IMR-90 (cell line): ENCODE measurements around the gene TNIP2. TPM values are rescaled to one million over a fixed set of nuclear protein-coding genes. Genes with fewer than 3 reads are reported as not detected.

Experiments
- ATAC-seq: fragments of 200-7000 bp; cut with Tn5 transposase; 2 replicates; pipeline ENCODE4 v1.9.1; 2020; ENCODE audit warnings: low read depth, mild to moderate bottlenecking, moderate library complexity
- BruUV-seq: library from RNA; stranded (reverse); fragments of 400-500 nt; replicated peaks from 2 replicates; lab custom pipeline; 2021; lab: Mats Ljungman, UMichigan
- CTCF ChIA-PET: fragments of 300-600 bp; formaldehyde crosslinking; extraction: SDS; loops from one replicate; lab custom pipeline; 2021; ENCODE audit warnings: antibody characterized with exemption; lab: Yijun Ruan, JAX
- POLR2A ChIA-PET: fragments of 300-600 bp; sonication (Branson Sonifier 250); formaldehyde crosslinking; loops from one replicate; lab custom pipeline; 2022; ENCODE audit warnings: antibody characterized with exemption; ENCODE audit not compliant: unreplicated experiment; lab: Charles Lee
- DNase-seq: peaks from one replicate; pipeline ENCODE4 v3.0.0; 2013
- H2AFZ ChIP-seq: replicated peaks from 2 replicates; pipeline ENCODE3; 2013; ENCODE audit warnings: low read length, mild to moderate bottlenecking; ENCODE audit not compliant: poor library complexity
- H2AK5ac ChIP-seq: 2 replicates; pipeline ENCODE4 v1.6.1; 2013; ENCODE audit warnings: low read depth, low read length, inconsistent platforms
- H2AK9ac ChIP-seq: replicated peaks from 2 replicates; pipeline ENCODE3; 2013; ENCODE audit warnings: mild to moderate bottlenecking, low read depth, low read length, moderate library complexity; ENCODE audit not compliant: poor library complexity
- H2BK120ac ChIP-seq: 2 replicates; pipeline ENCODE4 v1.6.1; 2013; ENCODE audit warnings: low read depth, low read length, inconsistent platforms
- H2BK15ac ChIP-seq: 3 replicates; pipeline ENCODE4 v1.6.1; 2013; ENCODE audit warnings: low read depth, low read length, inconsistent platforms
- H2BK20ac ChIP-seq: 2 replicates; pipeline ENCODE4 v1.6.1; 2013; ENCODE audit warnings: low read depth, mild to moderate bottlenecking, inconsistent platforms, low read length, moderate library complexity
- H2BK5ac ChIP-seq: 2 replicates; pipeline ENCODE4 v1.6.1; 2013; ENCODE audit warnings: mild to moderate bottlenecking, low read depth, low read length, inconsistent platforms; ENCODE audit not compliant: poor library complexity, severe bottlenecking
- H3K14ac ChIP-seq: replicated peaks from 2 replicates; pipeline ENCODE4 v1.6.1; 2013; ENCODE audit warnings: low read depth, low read length, inconsistent platforms
- H3K18ac ChIP-seq: 2 replicates; pipeline ENCODE4 v1.6.1; 2013; ENCODE audit warnings: low read depth, low read length, control low read depth
- H3K23ac ChIP-seq: 2 replicates; pipeline ENCODE4 v1.6.1; 2013; ENCODE audit warnings: low read depth, low read length, inconsistent platforms
- H3K27ac ChIP-seq: 2 replicates; pipeline ENCODE4 v1.5.1; 2013; ENCODE audit warnings: mild to moderate bottlenecking, control low read depth, low read length; ENCODE audit not compliant: insufficient read depth
- H3K27me3 ChIP-seq: 2 replicates; pipeline ENCODE4 v1.6.1; 2013; ENCODE audit warnings: low read length; ENCODE audit not compliant: control insufficient read depth, insufficient read depth
- H3K36me3 ChIP-seq: 2 replicates; pipeline ENCODE4 v1.6.1; 2013; ENCODE audit warnings: low read length, mixed read lengths; ENCODE audit not compliant: control insufficient read depth, insufficient read depth
- H3K4ac ChIP-seq: 2 replicates; pipeline ENCODE4 v1.6.1; 2013; ENCODE audit warnings: low read depth, low read length, inconsistent platforms
- H3K4me1 ChIP-seq: 2 replicates; pipeline ENCODE4 v1.6.1; 2013; ENCODE audit warnings: low read length, mixed read lengths; ENCODE audit not compliant: control insufficient read depth, insufficient read depth
- H3K4me2 ChIP-seq: 2 replicates; pipeline ENCODE4 v1.6.1; 2013; ENCODE audit warnings: low read depth, mild to moderate bottlenecking, control low read depth, low read length, moderate library complexity
- H3K4me3 ChIP-seq: 2 replicates; pipeline ENCODE4 v1.5.1; 2013; ENCODE audit warnings: low read depth, mild to moderate bottlenecking, control low read depth, low read length, moderate library complexity; ENCODE audit not compliant: insufficient read depth
- H3K56ac ChIP-seq: 2 replicates; pipeline ENCODE4 v1.6.1; 2013; ENCODE audit warnings: low read length, inconsistent platforms; ENCODE audit not compliant: insufficient read depth; ENCODE audit errors: extremely low read depth
- H3K79me1 ChIP-seq, 2 experiments: 2 replicates each; pipeline ENCODE4 v1.6.1; 2013; ENCODE audit warnings: low read length in 2 of 2, inconsistent platforms in 1 of 2, low read depth in 1 of 2
- H3K9ac ChIP-seq: 2 replicates; pipeline ENCODE4 v1.6.1; 2013; ENCODE audit warnings: low read depth, low read length, control low read depth
- H3K9me1 ChIP-seq: 2 replicates; pipeline ENCODE4 v1.6.1; 2013; ENCODE audit warnings: low read length, inconsistent platforms; ENCODE audit not compliant: insufficient read depth
- H3K9me3 ChIP-seq: 2 replicates; pipeline ENCODE4 v1.6.1; 2013; ENCODE audit warnings: low read length; ENCODE audit not compliant: control insufficient read depth, insufficient read depth
- H4K20me1 ChIP-seq: 2 replicates; pipeline ENCODE4 v1.6.1; 2013; ENCODE audit warnings: low read length, inconsistent platforms; ENCODE audit not compliant: insufficient read depth
- H4K5ac ChIP-seq: 2 replicates; pipeline ENCODE4 v1.6.1; 2013; ENCODE audit warnings: mild to moderate bottlenecking, low read depth, low read length, control low read depth
- H4K8ac ChIP-seq, 2 experiments: 2 replicates each; pipeline ENCODE4 v1.6.1; 2013; ENCODE audit warnings: low read depth in 2 of 2, low read length in 2 of 2, control low read depth in 1 of 2, inconsistent platforms in 1 of 2
- H4K91ac ChIP-seq: 2 replicates; pipeline ENCODE4 v1.6.1; 2013; ENCODE audit warnings: low read depth, low read length, inconsistent platforms; ENCODE audit not compliant: insufficient read depth
- BHLHE40 ChIP-seq: fragments of 150-350 bp; IDR thresholded peaks from 2 replicates; pipeline ENCODE4 v1.6.1; 2016; ENCODE audit warnings: mild to moderate bottlenecking, low read depth, low read length
- CHD1 ChIP-seq: IDR thresholded peaks from 2 replicates; pipeline ENCODE4 v1.6.1; 2012; ENCODE audit warnings: low read depth, low read length, improper control_type of control experiment
- CTCF ChIP-seq: conservative IDR thresholded peaks from 2 replicates; pipeline ENCODE4 v1.5.1; 2012; ENCODE audit warnings: mild to moderate bottlenecking, low read depth, low read length, improper control_type of control experiment
- NFE2L2 ChIP-seq: fragments of 150-350 bp; IDR thresholded peaks from 2 replicates; pipeline ENCODE4 v1.6.1; 2016; ENCODE audit warnings: low read depth, mild to moderate bottlenecking, low read length
- WGBS, 2 experiments: methylation state at CpG; one replicate each; pipeline versions ENCODE4 v1.1.5 to v1.1.7; 2013; ENCODE audit warnings: missing lambda C conversion rate in 2 of 2; ENCODE audit not compliant: insufficient read length in 1 of 2; ENCODE audit errors: extremely low coverage in 2 of 2; 5-methylcytosine and 5-hydroxymethylcytosine counted together
- dilution Hi-C: fragments of 300-500 bp; cut with HindIII; formaldehyde crosslinking; loops from one replicate; pipeline ENCODE4 v1.14.3; 2018; ENCODE audit warnings: low sequenced_read_pairs; ENCODE audit not compliant: unreplicated experiment
- in situ Hi-C: fragments of 300-500 bp; cut with MboI; formaldehyde crosslinking; loops from 3 replicates; pipeline ENCODE4 v1.14.3; 2019; ENCODE audit warnings: low sequenced_read_pairs, inconsistent platforms, mixed read lengths
- intact Hi-C: fragments of 100-400 bp; cut with micrococcal nuclease; formaldehyde crosslinking; loops from 2 replicates; pipeline ENCODE4 v1.10.0; 2022
- polyA plus RNA-seq, 3 experiments: library from polyadenylated mRNA; depleted of rRNA; stranded (reverse); fragments of >200 nt; gene quantifications; 2 replicates each; pipeline ENCODE4 v1.2.3, GENCODE V29; 2012; ENCODE audit warnings: low replicate concordance in 1 of 3
- total RNA-seq: library from RNA; depleted of rRNA; stranded (reverse); fragments of >200 nt; gene quantifications from 2 replicates; pipeline ENCODE4 v1.2.3, GENCODE V29; 2012

Gene TNIP2
- total and polyA plus RNA-seq, 2 of the 4 experiments (the other 2 are of a cell fraction) = 33.3 to 38.5 TPM

- dilution Hi-C loops = no loop called here
- Histone ChIP-seq H3K4ac (no peak overlapping the region), H3K9me1 (no peaks in the 10 kb centered on the region), H4K91ac (no peak overlapping the region), H3K18ac (no peak overlapping the region), H3K9me3 (no peaks in the 10 kb centered on the region), H3K23ac (no peak overlapping the region), H3K27ac (no peak overlapping the region), H4K5ac (no peak overlapping the region), H2BK20ac (no peak overlapping the region), H4K8ac (no peak overlapping the region), H3K4me3 (no peak overlapping the region), H3K4me2 (no peak overlapping the region), H3K79me1 (no peaks in the 10 kb centered on the region), H2BK15ac (no peak overlapping the region), H2AK9ac (no peak overlapping the region), H2AK5ac (no peak overlapping the region), H2BK5ac (no peak overlapping the region), H2BK120ac (no peak overlapping the region), H3K36me3 (no peaks in the 10 kb centered on the region), H4K20me1 (no peaks in the 10 kb centered on the region), H3K56ac (no peak overlapping the region), H3K27me3 (no peaks in the 10 kb centered on the region), H3K4me1 (peaks cover 4% of the 10 kb centered on the region; the same call in 1 of the 2 replicates), H2AFZ (no peak overlapping the region), H3K14ac (no peak overlapping the region), H3K9ac (no peak overlapping the region)
- no peak for DNase-seq
- 95% methylated on average over 4 of the region's 14 CpGs; no CpG with 5 or more reads in 1 of the 2 experiments for WGBS, 2 experiments
- no TSS peak for BruUV-seq
- intact Hi-C loops = loop anchor here (5.0 kb wide), 2 partner anchors 131 to 276 kb away; no protein-coding TSS in a partner anchor
- ATAC-seq = no peak
- CTCF ChIA-PET = interaction anchor here (0.5 kb wide), 1 partner anchor 118 kb away, joined by 3 read pairs; no protein-coding TSS in a partner anchor
- POLR2A ChIA-PET = no interaction called here
- TF ChIP-seq CHD1 (no peak), CTCF (0 out of 2 replicates have a peak, but pooled peaks have one; percentile 10), BHLHE40 (no peak), NFE2L2 (no peak)
- in situ Hi-C loops = loop anchor here (25.0 kb wide), 1 partner anchor 276 kb away; no protein-coding TSS in a partner anchor
Measured at GRCh38 chr4:2761035-2761923, 5.1 kb upstream of the TNIP2 start.
